Anterior cingulate cortex (tissue), 58 donors: ENCODE measurements around the gene ST3GAL4.
A peak's percentile ranks its signal among the peaks of the same experiment; 100 is the strongest.
"Not testable (repeated sequence)": the region's sequence is repeated elsewhere in the genome, so short reads cannot be mapped to it uniquely, and the experiment has no call there.

Experiments
- DNase-seq, 58 donors: peaks; one replicate each; lab custom pipeline; 2025; lab: John Stamatoyannopoulos, UW

ST3GAL4 gene

DNA sequence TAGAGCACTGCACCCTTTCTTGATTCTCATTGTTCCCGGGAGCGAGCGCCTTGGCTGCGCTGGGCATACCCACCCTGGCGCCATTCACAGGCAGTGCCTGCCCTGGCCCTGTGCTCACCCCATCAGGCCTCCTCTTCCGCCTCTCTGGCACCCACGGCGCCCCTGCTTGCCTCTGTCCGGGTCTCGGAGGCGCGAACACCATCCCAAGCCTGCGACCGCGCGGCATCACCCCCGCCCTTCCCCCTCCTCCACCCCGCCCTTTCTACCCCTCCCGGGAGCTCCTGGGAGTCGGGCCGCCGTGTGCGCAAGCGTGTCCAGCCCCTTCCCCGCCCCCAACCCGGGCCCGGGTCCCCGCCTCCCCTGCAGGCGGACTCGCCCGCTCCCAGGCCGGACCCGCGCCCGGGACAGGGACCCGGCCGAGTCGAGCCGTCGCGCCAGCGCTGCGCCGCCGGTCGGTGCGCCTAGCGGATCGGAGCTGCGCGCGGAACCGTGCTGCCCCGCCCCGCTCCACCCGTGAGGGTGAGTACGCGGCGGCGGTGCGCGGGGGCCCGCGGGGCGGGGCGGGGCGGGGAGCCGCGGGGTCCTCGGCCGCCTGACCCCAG is at the start of gene ST3GAL4:
TSS of gene ST3GAL4 (plus strand) at position 363 of the 602 bp plus-strand sequence. CDS start 50,470 bp downstream, outside the sequence.
- DNase-seq: peak in 56 of 58 donors; percentile 34 to 89 (median 79)

DNA sequence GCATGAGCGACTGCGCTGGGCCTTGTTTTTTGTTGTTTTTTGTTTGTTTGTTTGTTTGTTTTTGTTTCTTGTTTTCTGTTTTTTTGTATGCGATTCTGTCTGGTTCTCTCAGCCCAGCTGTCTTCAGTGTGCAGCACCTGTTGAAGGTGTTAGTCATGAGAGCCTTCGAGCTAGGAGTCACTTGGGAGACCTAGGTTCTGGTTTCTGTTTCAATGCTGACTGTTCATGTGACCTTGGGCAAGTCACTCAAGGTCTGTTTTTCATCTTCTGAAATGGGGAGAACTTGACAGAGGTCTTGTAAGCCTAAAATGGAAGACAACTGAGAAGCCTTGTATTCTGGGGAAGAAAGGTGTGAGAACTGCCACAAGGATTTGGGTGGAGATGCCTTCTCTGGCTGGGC is 49.8 kb upstream of the ST3GAL4 start:
- DNase-seq: no peak

DNA sequence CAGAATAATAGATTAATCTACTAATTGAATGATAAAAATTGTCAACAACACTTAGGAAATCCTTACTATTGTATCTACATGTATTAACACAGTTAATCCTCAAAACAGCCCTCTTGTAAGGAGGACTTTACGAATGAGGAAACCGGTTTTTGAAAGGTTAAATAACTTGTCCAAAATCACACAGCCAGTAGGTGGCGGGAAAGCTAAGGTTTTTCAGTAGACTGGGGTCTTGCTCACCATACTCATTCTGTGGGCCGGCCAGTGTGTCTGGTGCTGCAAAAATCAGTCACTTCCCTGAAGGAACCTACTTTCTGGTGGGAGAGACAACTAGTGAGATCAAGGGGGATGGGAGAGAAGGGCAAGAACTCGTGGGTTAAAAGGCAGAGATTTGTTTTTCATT is 47.8 kb upstream of the ST3GAL4 start:
- DNase-seq: peak in 9 of 58 donors; percentile 5 to 27 (median 17)

DNA sequence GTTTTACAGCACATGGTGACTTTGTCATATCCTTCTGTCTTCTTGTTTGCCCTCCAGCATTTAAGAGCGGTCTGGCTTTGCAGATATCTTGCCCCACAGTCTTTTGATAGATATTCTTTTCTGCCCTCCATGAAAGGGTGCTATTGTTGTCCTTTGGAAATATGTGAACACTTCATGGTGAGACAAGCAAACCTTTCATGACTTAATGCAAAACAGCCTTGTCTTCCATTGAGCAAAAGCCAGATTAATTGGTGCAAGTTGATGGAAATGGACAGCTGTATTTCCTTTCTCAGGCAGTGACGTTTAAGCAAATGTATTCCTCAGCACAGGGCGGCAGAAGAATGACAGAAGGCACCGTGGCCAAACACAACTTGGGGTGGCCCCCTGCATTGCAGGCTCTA is 47.2 kb upstream of the ST3GAL4 start:
- peak in 2 of 58 donors; percentile 36 to 63 for DNase-seq

GRCh38 chr11:126308771-126309170 is 46.7 kb upstream of the ST3GAL4 start:
- DNase-seq: not testable (repeated sequence)

- DNase-seq: peak in 55 of 58 donors; percentile 7 to 83 (median 52)
These were observed 45.1 kb upstream of the ST3GAL4 start for GRCh38 chr11:126310200-126310991.

- DNase-seq: no peak
These were observed 44.5 kb upstream of the ST3GAL4 start for GRCh38 chr11:126310992-126311310.

GRCh38 chr11:126311401-126312291 is 43.8 kb upstream of the ST3GAL4 start:
- no peak for DNase-seq

DNA sequence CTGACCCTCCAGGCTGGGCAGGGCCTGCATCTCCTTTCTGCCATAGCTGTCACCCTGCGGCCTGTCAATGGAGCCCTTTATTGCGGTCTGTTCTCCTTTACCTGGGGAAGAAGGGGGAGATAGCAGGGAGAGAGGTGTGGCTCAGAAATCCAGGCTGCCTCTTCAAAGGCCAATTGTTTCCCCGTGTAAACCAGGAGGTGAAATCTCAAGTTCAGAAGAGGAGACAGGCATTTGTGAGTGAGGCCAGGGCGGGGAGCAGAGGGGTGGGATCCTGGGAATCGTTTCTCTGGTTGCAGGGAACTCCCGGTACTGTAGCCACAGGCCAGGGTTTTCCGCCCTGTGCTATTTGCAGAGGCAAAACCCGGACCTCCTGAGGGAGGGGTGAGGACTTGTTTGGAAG is 42.5 kb upstream of the ST3GAL4 start:
- no peak for DNase-seq

DNA sequence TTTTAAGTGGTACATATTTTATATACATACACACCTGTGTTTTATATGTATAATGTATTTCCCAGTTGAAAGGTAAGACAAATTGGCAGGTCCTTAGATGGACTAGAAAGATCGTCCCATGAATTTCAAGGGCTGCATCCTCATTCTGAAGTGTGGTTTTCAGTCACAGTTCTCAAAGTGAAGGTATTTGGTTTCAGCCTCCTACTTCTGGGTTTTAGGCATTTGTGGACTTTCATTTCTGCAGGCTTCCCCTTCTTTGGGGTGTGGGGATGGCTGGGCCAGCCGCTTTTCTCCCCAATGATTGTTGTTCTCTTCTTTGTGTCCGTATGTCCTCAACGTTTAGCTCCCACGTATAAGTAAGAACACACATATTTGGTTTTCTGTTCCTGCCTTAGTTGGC is 41.7 kb upstream of the ST3GAL4 start:
- DNase-seq: no peak

DNA sequence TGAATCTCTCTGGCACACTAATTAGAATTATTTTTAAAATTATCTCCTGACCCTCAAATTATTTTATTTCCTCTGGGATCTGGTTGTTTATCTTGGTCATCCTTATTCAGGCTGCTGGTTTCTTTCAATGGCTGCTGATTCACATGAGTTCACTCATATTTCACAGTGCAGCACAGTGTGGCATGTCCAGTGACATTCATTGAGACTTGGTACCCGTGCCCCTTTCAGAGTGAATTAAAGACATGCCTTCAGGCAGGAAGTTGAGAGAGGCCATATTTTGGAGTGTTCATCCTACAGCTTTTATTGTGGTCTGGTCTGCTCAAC is 38.1 kb upstream of the ST3GAL4 start:
- no peak for DNase-seq

DNA sequence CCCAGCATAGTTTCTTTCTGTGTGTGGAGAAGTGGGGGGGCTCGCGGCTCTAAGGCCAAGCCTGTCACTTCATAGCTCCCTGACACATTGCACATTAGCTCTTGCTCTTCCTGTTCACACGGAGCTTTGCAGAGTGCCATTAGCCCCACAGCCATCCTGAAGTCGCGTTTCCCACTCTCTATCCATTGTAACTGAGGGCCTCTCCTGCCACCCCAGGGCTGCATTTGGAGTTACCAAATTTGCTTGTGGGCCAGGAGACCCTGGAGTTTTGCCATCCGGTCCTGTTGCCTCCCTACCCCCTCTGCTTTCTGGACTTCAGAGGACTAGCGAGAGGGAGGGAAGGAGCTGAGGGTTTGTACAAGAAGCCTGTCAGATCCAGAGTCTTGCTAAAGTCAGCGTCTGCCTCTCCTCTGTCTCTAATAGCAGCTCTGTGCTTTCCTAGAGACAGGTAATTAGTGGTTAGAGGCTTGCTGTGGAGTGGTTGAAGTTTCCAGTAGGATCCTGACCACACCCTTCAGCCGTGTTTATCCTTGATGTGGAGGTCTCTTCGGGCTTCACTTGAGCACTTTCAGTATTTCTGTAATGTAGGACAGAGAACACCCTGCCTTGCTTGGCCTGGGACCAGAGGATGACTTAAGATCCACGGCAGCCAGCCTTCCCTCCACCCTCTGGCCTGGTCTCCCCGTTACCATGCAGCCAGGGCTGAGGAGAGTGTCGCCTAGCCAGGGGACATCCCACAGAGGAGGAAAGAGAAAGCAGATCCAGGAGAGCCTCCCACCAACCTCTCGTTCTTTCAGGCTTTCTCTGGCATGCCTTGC is 37.5 kb upstream of the ST3GAL4 start:
- DNase-seq: peak in 18 of 58 donors; percentile 9 to 66 (median 24)

GRCh38 chr11:126318574-126319373 is 36.7 kb upstream of the ST3GAL4 start:
- peak in 17 of 58 donors; percentile 10 to 66 (median 27) for DNase-seq

DNA sequence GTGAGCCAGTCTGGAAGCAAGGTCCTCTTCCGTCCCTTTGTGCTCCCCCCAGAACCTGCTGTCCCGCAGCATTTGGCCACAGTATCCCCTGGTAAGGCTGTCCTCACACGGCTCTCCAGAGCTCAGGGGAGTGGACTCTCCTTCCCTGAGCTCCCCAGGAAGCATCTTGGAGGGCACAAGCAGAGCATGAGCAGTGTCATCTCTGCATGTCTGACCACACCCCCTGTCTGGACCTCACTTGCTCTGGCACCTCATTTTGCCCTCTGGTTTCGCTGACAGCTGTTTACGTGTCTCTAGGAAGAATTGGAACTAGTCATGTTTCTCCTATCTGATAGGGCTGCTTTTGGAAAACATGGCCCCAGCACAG is 36.1 kb upstream of the ST3GAL4 start:
- DNase-seq: no peak

- DNase-seq: no peak
These were observed 32.5 kb upstream of the ST3GAL4 start for GRCh38 chr11:126322996-126323395.

DNA sequence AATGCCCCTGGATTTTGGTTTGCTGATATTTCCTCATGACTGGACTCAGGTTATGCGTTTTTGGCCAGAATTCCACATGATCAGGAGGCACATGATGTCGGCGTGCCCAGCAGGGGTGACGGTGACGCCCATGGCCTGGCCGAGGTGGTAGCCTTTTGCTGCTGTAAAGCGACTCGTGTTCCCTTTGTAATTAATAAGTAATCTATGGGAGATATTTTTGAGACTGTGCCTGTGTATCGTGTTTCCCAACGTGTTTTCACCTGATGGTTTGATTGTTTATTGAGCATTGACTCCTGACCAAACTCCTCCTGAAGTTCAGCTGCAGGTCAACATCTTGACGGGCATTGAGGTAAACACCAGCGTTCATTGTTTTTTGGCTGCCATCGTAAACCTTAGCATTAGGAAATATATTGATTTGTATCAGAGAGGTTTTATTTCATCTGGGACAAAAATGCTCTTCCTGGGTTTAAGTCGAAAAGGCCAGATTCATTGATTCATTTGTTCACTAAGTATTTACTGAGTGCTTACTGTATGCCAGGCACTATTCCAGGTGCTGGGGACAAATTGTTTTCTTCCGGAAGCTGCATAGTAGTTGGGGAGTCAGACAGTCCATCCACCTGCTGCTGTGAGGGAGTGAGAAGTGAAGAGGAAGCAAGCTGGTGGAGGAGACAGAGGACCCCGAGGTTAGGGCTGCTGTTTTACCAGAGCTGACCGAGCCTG is 28.0 kb upstream of the ST3GAL4 start:
- DNase-seq: no peak

- no peak for DNase-seq
These were observed 27.5 kb upstream of the ST3GAL4 start for GRCh38 chr11:126328001-126328390.

DNA sequence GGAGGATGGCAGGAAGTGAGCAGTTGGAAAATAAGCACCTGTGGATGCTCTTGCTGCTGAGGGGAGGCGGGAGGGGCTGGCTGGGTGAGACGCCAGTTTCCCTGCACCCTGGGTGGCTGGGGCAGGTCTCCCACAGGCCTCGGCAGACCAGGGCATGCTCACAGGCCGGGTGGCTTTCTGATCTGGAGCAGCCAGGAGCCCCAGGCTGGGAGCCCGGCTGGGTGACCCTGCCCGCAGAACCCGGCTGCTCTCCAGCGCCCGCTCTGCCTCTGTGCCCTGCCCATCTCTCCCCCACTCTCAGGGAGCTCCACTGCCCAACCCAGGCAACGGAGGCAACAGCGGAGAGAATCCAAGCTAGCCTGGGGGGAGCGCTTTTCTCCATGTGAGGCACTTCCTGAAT is 27.0 kb upstream of the ST3GAL4 start:
- no peak for DNase-seq
